Activated CD8-positive, alpha-beta memory T cell treated with anti-CD3 and anti-CD28 coated beads, Interleukin-2, amount 50 U/mL, for 48 hours (primary cell): ENCODE results near the gene STBD1.
"Not testable (repeated sequence)": the region's sequence is repeated elsewhere in the genome, so short reads cannot be mapped to it uniquely, and the experiment has no call there.

Source experiments
- DNase-seq: peaks from one replicate; pipeline ENCODE4 v3.0.0-alpha.2; 2020

STBD1 gene

DNA sequence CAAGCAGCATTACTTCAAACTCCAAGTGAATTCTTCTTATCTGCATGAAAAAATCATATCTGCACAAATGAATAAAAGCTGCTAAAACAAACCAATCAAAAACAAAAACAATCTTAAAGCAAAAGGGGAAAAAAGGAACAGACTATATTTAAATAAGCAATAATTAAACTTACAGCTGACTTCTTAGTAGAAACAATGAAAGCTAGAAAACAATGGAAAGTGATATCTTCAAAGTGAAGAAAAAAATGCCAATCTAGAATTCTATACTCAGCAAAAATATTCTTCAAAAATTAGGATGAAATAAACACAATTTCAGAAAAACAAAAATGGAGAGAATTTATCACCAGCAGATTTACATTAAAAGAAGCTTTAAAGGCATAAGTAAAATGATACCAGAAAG is 20.0 kb downstream of the STBD1 start:
- DNase-seq = no peak

DNA sequence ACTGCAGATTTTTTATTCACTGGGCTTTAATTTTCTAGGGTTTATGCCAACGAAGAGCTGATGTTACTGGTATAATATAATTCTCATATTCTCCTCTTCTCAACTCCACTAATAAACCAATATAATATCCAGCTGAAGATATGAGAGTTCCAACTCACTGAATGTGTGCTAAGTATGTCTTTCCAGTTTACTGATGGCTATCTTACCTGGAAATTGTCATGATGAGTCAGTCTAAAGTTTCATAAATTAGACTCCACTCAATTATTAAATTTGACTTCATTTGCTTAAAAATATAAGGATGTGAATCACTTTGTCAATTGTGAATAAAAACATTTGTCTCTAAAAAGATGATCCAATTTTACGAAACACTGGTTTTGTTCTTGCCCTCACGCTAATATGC is 28.4 kb downstream of the STBD1 start:
- DNase-seq = no peak

DNA sequence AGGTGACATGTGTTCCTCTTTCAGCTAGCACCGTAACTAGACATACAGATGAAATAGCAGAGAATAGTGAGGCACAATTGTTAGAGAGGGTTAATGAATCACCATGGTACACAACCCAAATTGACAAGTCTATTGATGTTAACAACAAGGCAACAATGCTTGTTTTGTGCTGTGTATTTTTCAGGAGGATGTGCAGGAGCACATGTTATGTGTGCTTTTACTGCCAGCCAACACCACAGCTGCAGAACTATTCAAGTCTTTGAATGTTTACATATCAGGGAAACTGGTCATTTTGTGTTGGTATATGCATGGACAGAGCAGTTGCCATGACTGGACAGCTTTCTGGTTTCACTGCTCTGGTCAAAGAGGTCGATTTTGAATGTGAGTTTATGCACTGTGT is 32.8 kb downstream of the STBD1 start:
- no peak for DNase-seq

DNA sequence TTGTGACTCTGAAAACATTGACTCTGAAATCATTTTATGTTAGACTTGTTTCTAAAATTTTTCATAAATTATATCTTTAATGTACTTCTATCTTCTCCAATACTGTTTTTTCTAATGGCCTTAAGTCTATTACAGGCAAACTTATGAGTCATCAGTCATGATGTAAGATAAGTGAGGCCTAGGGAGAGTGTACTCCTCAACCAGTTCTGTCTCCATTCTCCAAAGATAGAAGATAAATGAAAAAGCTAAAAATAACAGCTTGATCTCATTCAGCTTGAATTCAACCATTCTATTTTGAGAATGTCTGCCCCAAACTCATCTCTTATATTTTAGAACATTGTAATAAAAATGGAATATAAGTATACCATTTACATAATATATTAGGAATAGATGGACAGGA is 34.5 kb downstream of the STBD1 start:
- no peak for DNase-seq

DNA sequence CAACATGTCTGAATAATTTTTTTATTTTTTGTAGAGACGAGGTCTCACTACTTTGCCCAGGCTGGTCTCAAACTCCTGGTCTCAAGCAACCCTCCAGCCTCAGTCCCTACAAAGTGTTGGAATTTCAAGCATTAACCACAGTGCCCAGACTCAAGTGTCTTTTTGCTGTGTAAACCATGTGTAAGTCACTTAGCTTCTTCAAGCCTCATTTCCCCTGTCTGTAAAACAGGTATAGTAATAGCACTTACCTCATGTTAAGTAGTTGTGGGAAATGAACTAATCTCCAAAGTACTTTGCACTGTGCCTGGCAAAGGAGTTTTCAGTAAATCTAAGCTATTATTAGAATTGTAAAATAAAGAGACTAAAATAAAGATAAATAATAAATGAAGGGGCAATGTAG is 35.7 kb downstream of the STBD1 start:
- no peak for DNase-seq

DNA sequence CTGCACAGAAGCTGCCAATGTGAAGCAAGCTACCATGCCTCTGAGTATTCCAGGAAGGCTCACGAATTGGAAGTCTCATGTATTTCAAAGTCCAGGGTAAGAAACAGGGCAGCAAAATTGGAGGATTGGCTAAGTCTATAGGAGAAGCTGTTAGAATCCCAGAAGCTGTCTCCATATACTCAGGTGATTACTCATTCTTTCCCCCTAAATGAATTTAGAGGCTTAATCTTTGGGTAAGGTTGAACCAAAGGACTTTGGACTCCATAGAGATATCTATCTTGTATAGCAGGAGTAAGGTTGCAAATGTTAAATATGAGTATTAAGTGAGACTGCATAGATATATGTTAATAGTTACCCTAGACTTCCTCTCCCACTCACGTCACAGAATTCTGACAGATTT is 36.3 kb downstream of the STBD1 start:
- no peak for DNase-seq

DNA sequence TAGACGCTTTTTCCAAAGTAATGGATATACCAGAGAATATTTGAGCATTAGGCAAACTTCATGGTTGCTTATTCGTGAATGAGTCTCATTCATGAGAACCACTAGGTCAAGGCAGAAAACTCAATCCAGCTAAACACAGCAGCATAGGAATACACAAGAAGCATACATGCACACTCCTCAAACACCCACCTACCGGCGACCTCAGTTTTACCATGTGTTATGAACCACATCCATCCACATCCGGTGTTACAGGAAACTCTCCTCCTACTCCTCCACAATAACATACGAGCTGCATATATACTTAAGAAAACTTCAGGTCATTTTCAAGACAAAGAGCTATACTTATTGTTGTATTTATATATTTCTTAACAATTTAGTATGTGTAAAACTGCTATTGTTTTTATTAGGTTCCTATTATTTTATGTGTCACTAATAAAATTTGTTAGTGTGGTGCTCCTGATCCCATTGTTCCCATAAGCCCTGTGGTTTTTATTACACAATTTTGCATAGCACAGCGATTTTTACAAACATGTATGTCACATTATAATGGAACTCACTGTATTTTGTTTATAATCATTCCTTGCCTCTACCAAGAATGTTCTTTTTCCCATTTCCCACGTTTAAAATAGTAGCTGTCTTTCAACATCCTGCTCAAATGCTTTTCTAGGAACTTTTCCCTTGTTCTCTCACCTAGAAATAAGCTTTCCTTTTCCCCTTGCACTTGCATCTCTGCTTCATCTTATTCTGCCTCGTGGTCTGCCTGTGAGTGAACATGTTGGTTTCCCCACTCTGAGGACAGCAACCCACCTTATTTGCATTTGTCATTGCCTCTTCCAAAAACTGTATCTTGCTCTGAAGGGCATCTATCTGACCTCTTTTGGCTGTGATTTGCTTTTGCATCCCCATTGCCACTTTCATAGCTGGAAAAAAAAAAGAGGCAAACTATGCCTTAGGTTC is 48.3 kb downstream of the STBD1 start:
- no peak for DNase-seq

DNA sequence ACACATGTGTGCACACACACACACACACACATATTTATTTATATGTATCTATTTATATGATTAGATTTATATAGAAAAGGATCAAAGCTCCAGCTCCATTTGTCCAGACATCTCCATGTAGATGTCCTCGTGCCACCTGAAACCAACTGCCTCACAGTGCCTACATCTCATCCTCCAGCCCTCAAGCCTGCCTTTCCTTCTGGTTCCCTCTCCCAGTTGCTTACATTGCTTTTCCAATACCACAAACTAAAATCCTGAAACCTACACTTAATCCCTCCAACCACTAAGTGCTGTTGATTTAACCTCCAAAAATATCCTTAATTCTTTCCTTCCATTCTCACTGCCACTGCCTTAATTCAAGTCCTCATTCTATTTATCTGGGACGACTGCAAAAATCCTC is 51.4 kb downstream of the STBD1 start:
- no peak for DNase-seq

DNA sequence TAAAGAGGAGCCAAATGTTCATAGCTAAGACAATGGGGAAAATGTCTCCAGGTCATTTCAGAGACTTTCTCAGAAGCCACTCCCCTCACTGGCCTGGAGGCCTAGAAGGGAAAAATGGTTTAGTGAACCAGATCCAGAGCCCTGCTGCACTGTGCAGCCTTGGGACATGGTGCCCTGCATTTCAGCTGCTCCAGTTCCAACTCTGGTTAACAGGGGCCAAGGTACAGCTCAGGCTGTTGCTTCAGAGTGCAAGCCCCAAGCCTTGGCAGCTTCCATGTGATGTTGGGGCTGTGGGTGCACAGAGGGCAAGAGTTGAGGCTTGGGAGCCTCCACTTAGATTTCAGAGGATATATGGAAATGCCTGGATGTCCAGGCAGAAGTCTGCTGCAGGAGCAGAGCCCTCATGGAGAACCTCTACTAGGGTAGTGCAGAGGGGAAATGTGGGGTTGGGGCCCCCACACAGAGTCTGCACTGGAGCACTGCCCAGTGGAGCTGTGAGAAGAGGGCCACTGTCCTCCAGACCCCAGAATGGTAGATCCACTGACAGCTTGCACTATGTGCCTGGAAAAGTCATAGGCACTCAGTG is 53.4 kb downstream of the STBD1 start:
- DNase-seq = not testable (repeated sequence)
